Tibial nerve (tissue), 4 donors: ENCODE measurements around the gene TIAM1.

Source experiments
- CTCF ChIP-seq, 5 experiments: fragments of 200-600 bp in 3 of 5; fragments of 450-650 bp in 2 of 5; sonication (generic) in 3 of 5; IDR thresholded peaks; one replicate each; pipeline ENCODE4 v1.5.1; 2016 to 2019; ENCODE audit warnings: antibody characterized with exemption in 5 of 5, mild to moderate bottlenecking in 3 of 5, moderate library complexity in 2 of 5
- EP300 ChIP-seq, 2 donors: sonication (generic); formaldehyde crosslinking; IDR thresholded peaks; one replicate each; pipeline ENCODE4 v1.6.1; 2017; ENCODE audit warnings: antibody characterized with exemption in 2 of 2, mild to moderate bottlenecking in 1 of 2
- POLR2A ChIP-seq, 2 donors: fragments of 450-650 bp; IDR thresholded peaks; one replicate each; pipeline ENCODE4 v1.6.1; 2017; ENCODE audit warnings: antibody characterized with exemption in 2 of 2, mild to moderate bottlenecking in 2 of 2, moderate library complexity in 2 of 2

GRCh38 chr21:31230937-31231336, 113.1 kb downstream of the TIAM1 start:
- TF ChIP-seq POLR2A (IDR thresholded peaks at IDR 0.05), result no peak
- no peak for TF ChIP-seq CTCF (IDR thresholded peaks at IDR 0.05)
- TF ChIP-seq EP300 (IDR thresholded peaks at IDR 0.05), result no peak
